ENCODE results near the gene ZIK1.

Gene ZIK1

GRCh38 chr19:57583521-57584416 lies at the start of gene ZIK1:
ZIK1 (plus strand) TSS chr19:57584145; CDS start chr19:57584357, 212 bp downstream.
- DNase-seq (ENCODE audit: low spot score) = peak; percentile 81

- no peak for DNase-seq (ENCODE audit: low spot score)
Observed at GRCh38 chr19:57537953-57538547, 45.9 kb upstream of the ZIK1 start.

GRCh38 chr19:57546513-57546912 lies 37.4 kb upstream of the ZIK1 start:
- DNase-seq (ENCODE audit: low spot score) = no peak

GRCh38 chr19:57552432-57552831 lies 31.5 kb upstream of the ZIK1 start:
- DNase-seq (ENCODE audit: low spot score) = no peak

- no peak for DNase-seq (ENCODE audit: low spot score)
Observed at GRCh38 chr19:57557659-57558058, 26.3 kb upstream of the ZIK1 start.

- no peak for DNase-seq (ENCODE audit: low spot score)
Observed at GRCh38 chr19:57558525-57558924, 25.4 kb upstream of the ZIK1 start.

GRCh38 chr19:57559008-57559403 lies 24.9 kb upstream of the ZIK1 start:
- DNase-seq (ENCODE audit: low spot score) = peak; percentile 49

- DNase-seq (ENCODE audit: low spot score) = peak; percentile 80
Observed at GRCh38 chr19:57559404-57560025, 24.4 kb upstream of the ZIK1 start, which contains the start of gene ZNF550. ZNF550 (minus strand) TSS chr19:57559863; CDS start chr19:57559682, 181 bp downstream.

GRCh38 chr19:57560049-57560491 lies 23.9 kb upstream of the ZIK1 start:
- no peak for DNase-seq (ENCODE audit: low spot score)

GRCh38 chr19:57563547-57563946 lies 20.4 kb upstream of the ZIK1 start:
- DNase-seq (ENCODE audit: low spot score) = no peak

GRCh38 chr19:57566396-57567265 lies 17.3 kb upstream of the ZIK1 start:
- no peak for DNase-seq (ENCODE audit: low spot score)

GRCh38 chr19:57570707-57571106 lies 13.2 kb upstream of the ZIK1 start:
- DNase-seq (ENCODE audit: low spot score) = no peak

- no peak for DNase-seq (ENCODE audit: low spot score)
Observed at GRCh38 chr19:57572415-57572947, 11.5 kb upstream of the ZIK1 start.

- no peak for DNase-seq (ENCODE audit: low spot score)
Observed at GRCh38 chr19:57576661-57577060, 7.3 kb upstream of the ZIK1 start.

- peak; percentile 99 for DNase-seq (ENCODE audit: low spot score)
Observed at GRCh38 chr19:57578487-57579205, 5.3 kb upstream of the ZIK1 start, which contains the start of gene ZNF416. ZNF416 (minus strand) TSS chr19:57578911; CDS start chr19:57578704, 207 bp downstream.

- no peak for DNase-seq (ENCODE audit: low spot score)
Observed at GRCh38 chr19:57583104-57583520, 833 bp upstream of the ZIK1 start.

GRCh38 chr19:57587529-57587928 lies 3.6 kb downstream of the ZIK1 start:
- no peak for DNase-seq (ENCODE audit: low spot score)

- DNase-seq (ENCODE audit: low spot score) = no peak
Observed at GRCh38 chr19:57599377-57599760, 15.4 kb downstream of the ZIK1 start.

GRCh38 chr19:57599761-57600383 lies 15.9 kb downstream of the ZIK1 start, which contains the start of gene ZNF530:
ZNF530 (plus strand) TSS chr19:57599885; CDS start chr19:57604346, 4,461 bp downstream.
- DNase-seq (ENCODE audit: low spot score) = peak; percentile 92

- no peak for DNase-seq (ENCODE audit: low spot score)
Observed at GRCh38 chr19:57606931-57607330, 23.0 kb downstream of the ZIK1 start.
